Panc1 (cell line): ENCODE results near the gene NFIC. TPM values are rescaled to one million over a fixed set of nuclear protein-coding genes. Genes with fewer than 3 reads are reported as not detected.
"Not testable (repeated sequence)": the region's sequence is repeated elsewhere in the genome, so short reads cannot be mapped to it uniquely, and the experiment has no call there.

ENCODE experiments used
- ATAC-seq: fragments of 200-7000 bp; cut with Tn5 transposase; 2 replicates; pipeline ENCODE4 v1.9.1; 2020; ENCODE audit warnings: mild to moderate bottlenecking, moderate library complexity
- BruUV-seq: library from RNA; stranded (reverse); fragments of 400-500 nt; replicated peaks from 2 replicates; lab custom pipeline; 2021; lab: Mats Ljungman, UMichigan
- CTCF ChIA-PET: fragments of 300-600 bp; sonication (Branson Sonifier 250); formaldehyde crosslinking; loops from one replicate; lab custom pipeline; 2022; ENCODE audit warnings: antibody characterized with exemption; lab: Charles Lee
- POLR2A ChIA-PET: fragments of 300-600 bp; sonication (Branson Sonifier 250); formaldehyde crosslinking; loops from one replicate; lab custom pipeline; 2022; ENCODE audit warnings: antibody characterized with exemption; lab: Charles Lee
- DNase-seq: peaks from one replicate; pipeline ENCODE4 v3.0.0-alpha.2; 2010; ENCODE audit warnings: low read depth, low spot score
- H3K27ac ChIP-seq: 2 replicates; pipeline ENCODE4 v1.5.1; 2011; ENCODE audit warnings: mild to moderate bottlenecking, low read length, inconsistent platforms
- H3K27me3 ChIP-seq: fragments of 200-500 bp; sonication (Bioruptor generic); 2 replicates; pipeline ENCODE4 v1.6.0; 2014; ENCODE audit warnings: low read length, inconsistent platforms; ENCODE audit not compliant: control insufficient read depth, insufficient read depth
- H3K36me3 ChIP-seq: fragments of 200-500 bp; sonication (Bioruptor generic); 2 replicates; pipeline ENCODE4 v1.5.1; 2014; ENCODE audit warnings: inconsistent platforms, mild to moderate bottlenecking, low read length, moderate library complexity; ENCODE audit not compliant: control insufficient read depth, insufficient read depth
- H3K4me1 ChIP-seq: 2 replicates; pipeline ENCODE4 v1.5.1; 2011; ENCODE audit warnings: inconsistent platforms, mild to moderate bottlenecking, low read length, moderate library complexity; ENCODE audit not compliant: control insufficient read depth, insufficient read depth
- H3K4me3 ChIP-seq, 2 experiments: 2 replicates each; pipeline ENCODE4 v1.5.1; 2011 to 2012; ENCODE audit warnings: low read depth in 2 of 2, low read length in 2 of 2, mild to moderate bottlenecking in 2 of 2, inconsistent platforms in 1 of 2, moderate library complexity in 1 of 2
- H3K9me3 ChIP-seq: fragments of 200-500 bp; sonication (Bioruptor generic); 2 replicates; pipeline ENCODE4 v1.5.1; 2014; ENCODE audit warnings: low read depth, mild to moderate bottlenecking, inconsistent platforms, low read length, moderate library complexity; ENCODE audit not compliant: control insufficient read depth, insufficient read depth
- POLR2AphosphoS5 ChIP-seq: IDR thresholded peaks from 2 replicates; pipeline ENCODE4 v1.6.1; 2012; ENCODE audit warnings: mild to moderate bottlenecking, low read depth, low read length, moderate library complexity
- SIN3A ChIP-seq: IDR thresholded peaks from 2 replicates; pipeline ENCODE4 v1.6.1; 2012; ENCODE audit warnings: low read depth, mild to moderate bottlenecking, low read length, moderate library complexity, borderline replicate concordance; ENCODE audit not compliant: insufficient read depth
- TCF7L2 ChIP-seq: IDR thresholded peaks from 2 replicates; pipeline ENCODE4 v1.6.1; 2011; ENCODE audit warnings: mild to moderate bottlenecking, low read depth, low read length, inconsistent platforms
- in situ Hi-C: cut with HindIII; loops from 2 replicates; pipeline ENCODE4 v1.10.0; 2016; ENCODE audit warnings: low sequenced_read_pairs, low pct_unique_long_range_greater_than_20kb
- intact Hi-C: fragments of 100-400 bp; cut with micrococcal nuclease; formaldehyde crosslinking; loops from one replicate; pipeline ENCODE4 v1.10.0; 2022; ENCODE audit not compliant: unreplicated experiment
- total RNA-seq: library from RNA; stranded (reverse); gene quantifications from one replicate; pipeline ENCODE4 v1.2.1, GENCODE V29; 2021; ENCODE audit not compliant: unreplicated experiment
- TF ChIP-seq, protein P1 (sequence below): fragments of 450-650 bp; IDR thresholded peaks from 2 replicates; pipeline ENCODE4 v1.5.1; 2017; ENCODE audit warnings: mild to moderate bottlenecking
- TF ChIP-seq, protein P2 (sequence below), 2 experiments: IDR thresholded peaks; 2 replicates each; pipeline ENCODE4 v1.6.1; 2011 to 2012; ENCODE audit warnings: low read depth in 2 of 2, control low read depth in 1 of 2, low read length in 1 of 2, mild to moderate bottlenecking in 1 of 2, moderate library complexity in 1 of 2; ENCODE audit not compliant: insufficient read depth in 1 of 2

Gene NFIC
- total RNA-seq, 1 experiment from 2014 or later: 120 TPM

DNA sequence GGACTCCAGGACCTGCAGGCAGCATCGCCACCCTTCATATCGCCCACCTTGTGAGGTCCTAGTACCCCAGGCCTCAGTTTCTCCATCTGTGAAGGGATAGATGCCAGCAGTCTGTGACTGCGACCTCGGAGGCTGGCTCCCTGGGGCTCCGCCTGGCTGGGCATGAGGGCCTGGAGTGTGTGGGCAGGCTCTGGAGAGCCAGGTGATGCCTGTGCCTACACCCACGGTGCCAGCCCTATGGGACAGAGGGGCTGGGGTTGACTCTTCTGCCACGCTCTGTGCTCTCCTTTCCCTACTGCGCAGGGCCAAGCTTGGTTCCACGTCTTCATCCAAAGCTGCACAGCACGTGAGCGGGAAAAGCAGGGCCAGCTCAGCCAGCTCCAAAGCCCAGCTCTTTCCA lies 26.0 kb upstream of the NFIC start:
- no TSS peak for BruUV-seq
- Histone ChIP-seq H3K36me3 (no peaks in the 10 kb centered on the region), H3K27me3 (no peaks in the 10 kb centered on the region), H3K27ac (peak overlapping the region; percentile 65; the same call in 1 of the 2 replicates), H3K4me1 (peaks cover 48% of the 10 kb centered on the region), H3K9me3 (no peaks in the 10 kb centered on the region), H3K4me3 (no peak overlapping the region)
- in situ Hi-C loops: no loop called here
- no peak for TF ChIP-seq SIN3A
- ChIA-PET CTCF (interaction anchor here (0.5 kb wide), 1 partner anchor 54 kb away, joined by 5 read pairs; no protein-coding TSS in a partner anchor), POLR2A (no interaction called here)
- DNase-seq (no peak), ATAC-seq (no peak)
- intact Hi-C loops: no loop called here

DNA sequence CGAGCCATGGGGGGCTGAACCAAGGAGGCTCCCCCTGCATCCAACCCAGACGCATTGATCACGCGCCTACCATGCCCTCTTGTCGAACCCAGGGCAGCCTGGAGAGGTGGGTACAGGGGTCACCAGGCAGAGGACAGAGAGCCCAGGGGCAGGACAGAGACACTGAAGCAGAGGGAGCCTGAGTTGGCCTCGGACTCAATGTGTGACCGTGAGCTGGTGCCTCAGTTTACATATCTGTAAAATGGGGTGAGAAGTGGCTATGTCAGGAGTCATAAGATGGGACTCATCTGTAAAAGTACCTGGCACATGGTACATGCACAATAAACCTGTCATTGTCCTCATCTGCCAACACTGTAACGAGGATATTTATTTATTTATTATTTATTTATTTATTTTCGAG lies 24.1 kb upstream of the NFIC start:
- ATAC-seq (no peak), DNase-seq (no peak)
- intact Hi-C loops: no loop called here
- Histone ChIP-seq H3K27me3 (no peaks in the 10 kb centered on the region), H3K4me3 (no peak overlapping the region), H3K36me3 (no peaks in the 10 kb centered on the region), H3K4me1 (peaks cover 41% of the 10 kb centered on the region), H3K9me3 (no peaks in the 10 kb centered on the region), H3K27ac (peak overlapping the region; percentile 44; the same call in 1 of the 2 replicates)
- POLR2A ChIA-PET: no interaction called here
- BruUV-seq: no TSS peak
- CTCF ChIA-PET: no interaction called here
- TF ChIP-seq POLR2AphosphoS5: no peak
- TF ChIP-seq, protein P1, sequence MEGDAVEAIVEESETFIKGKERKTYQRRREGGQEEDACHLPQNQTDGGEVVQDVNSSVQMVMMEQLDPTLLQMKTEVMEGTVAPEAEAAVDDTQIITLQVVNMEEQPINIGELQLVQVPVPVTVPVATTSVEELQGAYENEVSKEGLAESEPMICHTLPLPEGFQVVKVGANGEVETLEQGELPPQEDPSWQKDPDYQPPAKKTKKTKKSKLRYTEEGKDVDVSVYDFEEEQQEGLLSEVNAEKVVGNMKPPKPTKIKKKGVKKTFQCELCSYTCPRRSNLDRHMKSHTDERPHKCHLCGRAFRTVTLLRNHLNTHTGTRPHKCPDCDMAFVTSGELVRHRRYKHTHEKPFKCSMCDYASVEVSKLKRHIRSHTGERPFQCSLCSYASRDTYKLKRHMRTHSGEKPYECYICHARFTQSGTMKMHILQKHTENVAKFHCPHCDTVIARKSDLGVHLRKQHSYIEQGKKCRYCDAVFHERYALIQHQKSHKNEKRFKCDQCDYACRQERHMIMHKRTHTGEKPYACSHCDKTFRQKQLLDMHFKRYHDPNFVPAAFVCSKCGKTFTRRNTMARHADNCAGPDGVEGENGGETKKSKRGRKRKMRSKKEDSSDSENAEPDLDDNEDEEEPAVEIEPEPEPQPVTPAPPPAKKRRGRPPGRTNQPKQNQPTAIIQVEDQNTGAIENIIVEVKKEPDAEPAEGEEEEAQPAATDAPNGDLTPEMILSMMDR: no peak
- no peak for TF ChIP-seq SIN3A
- TF ChIP-seq, protein P2, sequence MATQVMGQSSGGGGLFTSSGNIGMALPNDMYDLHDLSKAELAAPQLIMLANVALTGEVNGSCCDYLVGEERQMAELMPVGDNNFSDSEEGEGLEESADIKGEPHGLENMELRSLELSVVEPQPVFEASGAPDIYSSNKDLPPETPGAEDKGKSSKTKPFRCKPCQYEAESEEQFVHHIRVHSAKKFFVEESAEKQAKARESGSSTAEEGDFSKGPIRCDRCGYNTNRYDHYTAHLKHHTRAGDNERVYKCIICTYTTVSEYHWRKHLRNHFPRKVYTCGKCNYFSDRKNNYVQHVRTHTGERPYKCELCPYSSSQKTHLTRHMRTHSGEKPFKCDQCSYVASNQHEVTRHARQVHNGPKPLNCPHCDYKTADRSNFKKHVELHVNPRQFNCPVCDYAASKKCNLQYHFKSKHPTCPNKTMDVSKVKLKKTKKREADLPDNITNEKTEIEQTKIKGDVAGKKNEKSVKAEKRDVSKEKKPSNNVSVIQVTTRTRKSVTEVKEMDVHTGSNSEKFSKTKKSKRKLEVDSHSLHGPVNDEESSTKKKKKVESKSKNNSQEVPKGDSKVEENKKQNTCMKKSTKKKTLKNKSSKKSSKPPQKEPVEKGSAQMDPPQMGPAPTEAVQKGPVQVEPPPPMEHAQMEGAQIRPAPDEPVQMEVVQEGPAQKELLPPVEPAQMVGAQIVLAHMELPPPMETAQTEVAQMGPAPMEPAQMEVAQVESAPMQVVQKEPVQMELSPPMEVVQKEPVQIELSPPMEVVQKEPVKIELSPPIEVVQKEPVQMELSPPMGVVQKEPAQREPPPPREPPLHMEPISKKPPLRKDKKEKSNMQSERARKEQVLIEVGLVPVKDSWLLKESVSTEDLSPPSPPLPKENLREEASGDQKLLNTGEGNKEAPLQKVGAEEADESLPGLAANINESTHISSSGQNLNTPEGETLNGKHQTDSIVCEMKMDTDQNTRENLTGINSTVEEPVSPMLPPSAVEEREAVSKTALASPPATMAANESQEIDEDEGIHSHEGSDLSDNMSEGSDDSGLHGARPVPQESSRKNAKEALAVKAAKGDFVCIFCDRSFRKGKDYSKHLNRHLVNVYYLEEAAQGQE (IDR thresholded peaks at IDR 0.05; ENCODE audit: insufficient read depth in 1 of 2, low read depth in 2 of 2, low read length in 1 of 2): no peak
- no peak for TF ChIP-seq TCF7L2
- in situ Hi-C loops: no loop called here

DNA sequence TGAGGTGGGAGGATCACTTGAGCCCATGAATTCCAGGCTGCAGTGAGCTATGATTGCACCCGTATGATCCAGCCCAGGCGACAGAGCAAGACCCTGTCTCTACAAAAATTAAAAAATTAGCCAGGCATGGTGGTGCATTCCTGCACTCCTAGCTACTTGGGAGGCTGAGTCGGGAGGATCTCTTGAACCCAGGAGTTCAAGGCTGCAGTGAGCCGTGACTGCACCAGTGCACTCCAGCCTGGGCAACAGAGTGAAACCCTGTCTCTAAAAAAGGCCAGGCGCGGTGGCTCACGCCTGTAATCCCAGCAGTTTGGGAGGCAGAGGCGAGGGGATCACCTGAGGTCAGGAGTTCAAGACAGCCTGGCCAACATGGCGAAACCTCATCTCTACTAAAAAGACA lies 23.4 kb upstream of the NFIC start:
- POLR2A ChIA-PET, in situ Hi-C loops, DNase-seq, ATAC-seq, intact Hi-C loops, H3K9me3 ChIP-seq, BruUV-seq, H3K36me3 ChIP-seq, H3K4me3 ChIP-seq, H3K27me3 ChIP-seq: not testable (repeated sequence)
- Histone ChIP-seq H3K4me1 (peaks cover 34% of the 10 kb centered on the region), H3K27ac (peak overlapping the region; percentile 57; the same call in 1 of the 2 replicates)
- CTCF ChIA-PET: interaction anchor here (0.5 to 0.7 kb wide), 2 partner anchors 125 to 141 kb away, joined by 4 to 12 read pairs; no protein-coding TSS in a partner anchor
